Smooth muscle cell (in vitro differentiated cells): ENCODE measurements around the gene XRN2. TPM values are rescaled to one million over a fixed set of nuclear protein-coding genes. Genes with fewer than 3 reads are reported as not detected.

Experiments
- DNase-seq: peaks from one replicate; lab custom pipeline; 2025; ENCODE audit not compliant: unreplicated experiment; lab: John Stamatoyannopoulos, UW
- H2AFZ ChIP-seq: fragments of 200-600 bp; sonication (generic); 2 replicates; pipeline ENCODE4 v1.6.0; 2016; ENCODE audit warnings: antibody characterized with exemption, low read depth, mild to moderate bottlenecking
- H3F3A ChIP-seq: fragments of 200-600 bp; sonication (generic); 2 replicates; pipeline ENCODE4 v1.6.0; 2017; ENCODE audit warnings: antibody characterized with exemption, low read depth
- H3K27ac ChIP-seq: fragments of 200-600 bp; sonication (generic); 2 replicates; pipeline ENCODE4 v1.5.1; 2016; ENCODE audit warnings: low read depth, mild to moderate bottlenecking
- H3K27me3 ChIP-seq: fragments of 200-600 bp; sonication (generic); 2 replicates; pipeline ENCODE4 v1.6.1; 2016; ENCODE audit warnings: low read depth, mild to moderate bottlenecking
- H3K36me3 ChIP-seq: fragments of 200-600 bp; sonication (generic); 2 replicates; pipeline ENCODE4 v1.5.1; 2016; ENCODE audit warnings: low read depth
- H3K4me1 ChIP-seq: fragments of 200-600 bp; sonication (generic); 2 replicates; pipeline ENCODE4 v1.5.1; 2016; ENCODE audit warnings: low read depth
- H3K4me2 ChIP-seq: fragments of 200-600 bp; sonication (generic); 2 replicates; pipeline ENCODE4 v1.6.0; 2016; ENCODE audit warnings: mild to moderate bottlenecking
- H3K4me3 ChIP-seq: fragments of 200-600 bp; sonication (generic); 2 replicates; pipeline ENCODE4 v1.5.1; 2016; ENCODE audit warnings: mild to moderate bottlenecking
- H3K79me2 ChIP-seq: fragments of 200-600 bp; sonication (generic); 2 replicates; pipeline ENCODE4 v1.6.0; 2016; ENCODE audit warnings: low read depth, mild to moderate bottlenecking
- H3K9ac ChIP-seq: fragments of 200-600 bp; sonication (generic); 2 replicates; pipeline ENCODE4 v1.6.0; 2016; ENCODE audit warnings: low read depth
- H3K9me3 ChIP-seq: fragments of 200-600 bp; sonication (generic); replicated peaks from 2 replicates; pipeline ENCODE4 v1.5.1; 2016; ENCODE audit warnings: low read depth
- H4K20me1 ChIP-seq: fragments of 200-600 bp; sonication (generic); 2 replicates; pipeline ENCODE4 v1.6.0; 2016; ENCODE audit warnings: low read depth
- CTCF ChIP-seq: fragments of 200-600 bp; sonication (generic); IDR thresholded peaks from 2 replicates; pipeline ENCODE4 v1.5.1; 2017; ENCODE audit warnings: borderline replicate concordance, mild to moderate bottlenecking, antibody characterized with exemption; ENCODE audit not compliant: insufficient read depth, poor library complexity, severe bottlenecking
- WGBS: methylation state at CpG from one replicate; pipeline ENCODE4 v1.1.7; 2016; ENCODE audit warnings: low lambda C conversion rate; 5-methylcytosine and 5-hydroxymethylcytosine counted together
- polyA plus RNA-seq: library from polyadenylated mRNA; unstranded; fragments of >200 nt; fragmentation: Nextera tagmentation; extraction: Ambion mirVana; gene quantifications from 2 replicates; pipeline ENCODE4 v1.2.1, GENCODE V29; 2016
- total RNA-seq: library from RNA; depleted of rRNA; stranded (reverse); fragments of >200 nt; gene quantifications from 2 replicates; pipeline ENCODE4 v1.2.3, GENCODE V29; 2014

The XRN2 gene
- total and polyA plus RNA-seq, 2 experiments from 2014 or later: 43.4 to 83.7 TPM

GRCh38 chr20:21391972-21392352, 88.8 kb downstream of the XRN2 start:
- Histone ChIP-seq H3K27me3 (peaks cover 93% of the 10 kb centered on the region), H3K36me3 (no peaks in the 10 kb centered on the region), H3K79me2 (no peaks in the 10 kb centered on the region), H4K20me1 (peaks cover 40% of the 10 kb centered on the region), H3K9me3 (no peaks in the 10 kb centered on the region), H3K4me2 (peak overlapping the region; percentile 77), H3K4me1 (peaks cover 6% of the 10 kb centered on the region), H3F3A (peaks cover 2% of the 10 kb centered on the region), H3K4me3 (no peak overlapping the region), H2AFZ (no peak overlapping the region), H3K9ac (no peak overlapping the region), H3K27ac (no peak overlapping the region)
- WGBS: 15% methylated on average over 10 of the region's 10 CpGs
- TF ChIP-seq CTCF: no peak
- no peak for DNase-seq

- Histone ChIP-seq H4K20me1 (peaks cover 37% of the 10 kb centered on the region), H3K79me2 (no peaks in the 10 kb centered on the region), H3F3A (peaks cover 2% of the 10 kb centered on the region), H3K4me3 (no peak overlapping the region), H3K36me3 (no peaks in the 10 kb centered on the region), H2AFZ (no peak overlapping the region), H3K4me1 (peaks cover 6% of the 10 kb centered on the region), H3K4me2 (no peak overlapping the region), H3K9me3 (no peaks in the 10 kb centered on the region), H3K9ac (no peak overlapping the region), H3K27me3 (peaks cover 100% of the 10 kb centered on the region), H3K27ac (no peak overlapping the region)
- WGBS: 51% methylated on average over 4 of the region's 4 CpGs
- TF ChIP-seq CTCF: no peak
- no peak for DNase-seq
Observed at GRCh38 chr20:21393166-21393565, 90.0 kb downstream of the XRN2 start.

GRCh38 chr20:21393816-21394519, 90.8 kb downstream of the XRN2 start:
- H3K4me2 ChIP-seq: no peak overlapping the region
- H3K4me3 ChIP-seq: no peak overlapping the region
- H3K27ac ChIP-seq: no peak overlapping the region
- peaks cover 32% of the 10 kb centered on the region for H4K20me1 ChIP-seq
- H2AFZ ChIP-seq: no peak overlapping the region
- H3K27me3 ChIP-seq: peaks cover 100% of the 10 kb centered on the region
- WGBS: 60% methylated on average over 4 of the region's 4 CpGs
- no peak overlapping the region for H3K9ac ChIP-seq
- no peak for DNase-seq
- H3K9me3 ChIP-seq: no peaks in the 10 kb centered on the region
- peaks cover 6% of the 10 kb centered on the region for H3K4me1 ChIP-seq
- peaks cover 2% of the 10 kb centered on the region for H3F3A ChIP-seq
- no peak for TF ChIP-seq CTCF
- H3K79me2 ChIP-seq: no peaks in the 10 kb centered on the region
- H3K36me3 ChIP-seq: no peaks in the 10 kb centered on the region

GRCh38 chr20:21394551-21394950, 91.4 kb downstream of the XRN2 start:
- Histone ChIP-seq H3K4me2 (no peak overlapping the region), H3K27me3 (peaks cover 100% of the 10 kb centered on the region), H3K9ac (no peak overlapping the region), H3K27ac (no peak overlapping the region), H3K4me1 (peaks cover 6% of the 10 kb centered on the region), H4K20me1 (peaks cover 30% of the 10 kb centered on the region), H3K9me3 (no peaks in the 10 kb centered on the region), H3K4me3 (no peak overlapping the region), H3K36me3 (no peaks in the 10 kb centered on the region), H3K79me2 (no peaks in the 10 kb centered on the region), H2AFZ (no peak overlapping the region), H3F3A (peaks cover 2% of the 10 kb centered on the region)
- no peak for DNase-seq
- no peak for TF ChIP-seq CTCF
- 56% methylated on average over 3 of the region's 3 CpGs for WGBS
